M059J (cell line): ENCODE data around the gene ARL10. TPM values are rescaled to one million over a fixed set of nuclear protein-coding genes. Genes with fewer than 3 reads are reported as not detected.

Source experiments
- total RNA-seq: library from RNA; depleted of rRNA; stranded (reverse); fragments of >200 nt; shearing (Covaris generic); gene quantifications from 2 replicates; pipeline ENCODE4 v1.2.3, GENCODE V29; 2014; rRNA removed

The ARL10 gene
- total RNA-seq, 1 experiment from 2014 or later = 1.8 TPM

Other genes starting within 250 kb of the ARL10 start
- 10.2 and 13.5 TPM in 2 replicates for gene SIMC1, start 127.1 kb upstream of the ARL10 start, total RNA-seq
- gene KIAA1191, start 3.7 kb upstream of the ARL10 start, total RNA-seq = 85.3 and 91.8 TPM in 2 replicates
- gene NOP16, start 23.1 kb downstream of the ARL10 start, total RNA-seq = 14.0 and 19.7 TPM in 2 replicates
- gene HIGD2A, start 23.3 kb downstream of the ARL10 start, total RNA-seq = 99.0 and 121 TPM in 2 replicates
- 76.4 and 97.8 TPM in 2 replicates for gene CLTB, start 51.1 kb downstream of the ARL10 start, total RNA-seq
- 46.1 and 55.5 TPM in 2 replicates for gene FAF2, start 82.9 kb downstream of the ARL10 start, total RNA-seq
- gene RNF44, start 171.9 kb downstream of the ARL10 start, total RNA-seq = 1.6 and 3.5 TPM in 2 replicates
- not detected in 2 replicates for gene CDHR2, start 183.9 kb downstream of the ARL10 start, total RNA-seq
- gene GPRIN1, start 244.7 kb downstream of the ARL10 start, total RNA-seq = 8.4 and 12.4 TPM in 2 replicates